PC-3 (cell line): ENCODE data around the gene RPL29.

Source experiments
- CTCF ChIP-seq: fragments of 300-600 bp; sonication (generic); conservative IDR thresholded peaks from 2 replicates; pipeline ENCODE4 v1.5.1; 2017; ENCODE audit warnings: antibody characterized with exemption, low read depth, mild to moderate bottlenecking, low read length
- EZH2 ChIP-seq: fragments of 300-600 bp; sonication (generic); IDR thresholded peaks from one replicate; pipeline ENCODE4 v1.6.1; 2017; ENCODE audit warnings: antibody characterized with exemption, mild to moderate bottlenecking, low read length; ENCODE audit not compliant: unreplicated experiment
- EZH2phosphoT487 ChIP-seq: fragments of 300-600 bp; sonication (generic); IDR thresholded peaks from 2 replicates; pipeline ENCODE4 v1.6.1; 2018; ENCODE audit warnings: mild to moderate bottlenecking, antibody characterized with exemption, low read length, borderline replicate concordance

- TF ChIP-seq EZH2 (no peak), CTCF (no peak), EZH2phosphoT487 (no peak)
Measured at GRCh38 chr3:52025453-52025852, 29.8 kb upstream of the RPL29 start.
